Measurements from ENCODE around the gene STAT6. TPM values are rescaled to one million over a fixed set of nuclear protein-coding genes. Genes with fewer than 3 reads are reported as not detected.
A peak's percentile ranks its signal among the peaks of the same experiment; 100 is the strongest.

Gene STAT6
- total and polyA plus RNA-seq, 4 experiments from 2014 or later, result 78.4 to 424 (median 245) TPM

DNA sequence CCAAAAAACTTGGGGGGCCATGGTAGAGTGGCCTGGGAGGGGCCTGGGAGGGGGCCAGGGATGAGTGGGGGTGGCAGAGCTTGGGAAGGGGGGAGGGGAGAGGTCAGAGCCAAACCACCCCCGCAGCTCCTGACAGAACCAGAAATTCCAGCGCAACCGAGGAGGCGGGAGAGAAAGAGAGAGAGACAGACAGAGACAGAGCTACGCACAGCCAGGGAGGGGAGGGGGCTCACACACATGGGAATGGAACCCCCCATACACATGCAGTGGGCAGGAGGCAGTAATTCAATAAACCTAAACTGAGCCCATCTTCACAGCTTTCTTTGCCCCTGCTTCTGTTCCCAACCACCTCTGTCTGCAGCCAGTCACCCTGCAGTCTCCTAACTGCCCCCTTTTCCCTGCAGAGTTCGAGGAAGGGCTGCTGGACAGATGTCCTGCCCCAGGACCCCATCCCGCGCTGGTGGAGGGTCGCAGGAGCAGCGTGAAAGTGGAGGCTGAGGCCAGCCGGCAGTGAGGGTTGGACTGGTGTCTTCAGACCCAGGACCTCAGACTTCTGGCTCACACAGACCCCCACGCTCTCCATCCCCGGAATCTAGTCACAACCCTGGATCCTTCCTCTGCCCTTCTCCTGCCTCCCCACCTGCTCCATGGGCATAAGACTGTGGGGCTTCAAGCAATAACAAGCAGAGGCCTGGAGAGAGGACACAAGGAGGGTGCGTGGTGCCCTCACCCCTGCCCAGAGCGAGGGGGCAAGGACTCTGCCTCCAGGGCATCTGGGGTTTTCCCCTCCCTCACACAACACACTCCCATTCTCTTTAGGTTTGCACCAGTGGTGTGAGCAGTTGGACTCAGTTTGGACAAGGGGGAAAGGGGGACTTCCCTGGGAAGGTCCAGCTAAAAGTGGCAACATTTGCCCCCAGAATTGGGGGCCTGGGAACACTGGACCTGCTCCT, 16.7 kb downstream of the STAT6 start:
- CTCF ChIA-PET (ENCODE audit: partially characterized antibody), result interaction anchor here (3.4 to 11.0 kb wide), 4 partner anchors 14 to 29 kb away, joined by 11 to 184 read pairs (median 66); partner anchors contain the start of genes NEMP1 and STAT6
- peak in 1 of 5 donors; percentile 33 for DNase-seq
- no peak overlapping the region for H3K4me3 Mint-ChIP-seq
- Histone ChIP-seq H3K27ac (ENCODE audit: low read depth, low read length) (peak overlapping the region; percentile 51), H3K36me3 (ENCODE audit: insufficient read depth, low read length) (peaks cover 48% of the 10 kb centered on the region), H3K9me3 (ENCODE audit: control insufficient read depth in 1 of 2, low read length in 2 of 2) (no peaks in the 10 kb centered on the region), H3K4me1 (ENCODE audit: insufficient read depth, low read length) (peaks cover 50% of the 10 kb centered on the region), H3K27me3 (ENCODE audit: insufficient read depth, low read length) (no peaks in the 10 kb centered on the region), H3K4me3 (ENCODE audit: low read length in 2 of 2) (no peak overlapping the region)
- H3K9me3 Mint-ChIP-seq, result peaks cover 0 to 3% (median 0%) of the 10 kb centered on the region in 8 donors
- peak overlapping the region; percentile 50 to 92 (median 74) for H3K27ac Mint-ChIP-seq
- intact Hi-C loops (cut with micrococcal nuclease), result no loop called here
- H3K4me1 Mint-ChIP-seq, result peaks cover 25 to 59% (median 40%) of the 10 kb centered on the region in 4 donors
- H3K36me3 Mint-ChIP-seq, result peaks cover 28 to 69% of the 10 kb centered on the region in 2 donors
- POLR2A ChIA-PET (ENCODE audit: partially characterized antibody), result interaction anchor here (0.7 to 17.6 kb wide), 5 partner anchors 14 to 425 kb away, joined by 3 to 622 read pairs (median 108); partner anchors contain the start of genes NEMP1 and STAT6
- no peaks in the 10 kb centered on the region for H3K27me3 Mint-ChIP-seq

DNA sequence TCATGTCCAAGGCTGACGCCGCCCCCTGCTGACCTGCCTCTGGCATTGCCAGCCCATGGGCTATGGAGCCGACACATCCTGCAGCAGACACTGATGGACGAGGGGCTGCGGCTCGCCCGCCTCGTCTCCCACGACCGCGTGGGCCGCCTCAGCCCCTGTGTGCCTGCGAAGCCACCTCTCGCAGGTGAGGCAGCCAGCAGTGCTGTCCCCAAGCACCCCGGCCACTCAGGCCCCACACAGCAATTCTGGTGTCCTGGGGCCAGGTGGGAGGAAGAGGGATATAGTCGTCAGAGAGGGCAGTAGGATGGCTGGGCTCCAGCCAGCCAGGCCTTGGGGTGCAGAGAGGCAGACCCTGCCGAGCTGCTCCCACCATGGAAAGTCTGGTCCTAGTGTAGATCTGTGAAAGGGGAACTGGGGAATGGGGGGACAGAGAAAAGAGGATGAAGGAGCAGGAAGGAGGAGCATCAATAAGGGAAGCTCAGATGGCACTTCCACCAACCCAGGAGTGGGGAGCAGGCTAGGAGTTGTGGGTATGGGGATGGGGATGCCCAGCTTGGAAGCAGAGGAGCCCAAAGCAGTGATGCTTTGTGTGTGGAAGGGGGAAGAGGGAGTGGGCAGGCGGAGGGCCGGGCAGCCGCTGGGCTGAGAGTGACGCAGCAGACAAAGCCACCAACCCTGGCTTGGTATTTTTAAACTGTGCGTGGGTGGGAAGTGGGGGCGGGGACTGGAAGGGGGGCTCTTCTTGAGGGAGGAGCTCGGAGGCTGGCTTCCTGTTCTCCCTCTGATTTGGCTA, 17.6 kb downstream of the STAT6 start:
- peak overlapping the region in 5 of 8 donors; percentile 16 to 75 (median 44) for H3K4me3 Mint-ChIP-seq
- no peak overlapping the region for H3K4me3 ChIP-seq (ENCODE audit: low read length in 2 of 2)
- peaks cover 50% of the 10 kb centered on the region for H3K4me1 ChIP-seq (ENCODE audit: insufficient read depth, low read length)
- H3K27ac Mint-ChIP-seq, result peak overlapping the region; percentile 87 to 93 (median 91)
- H3K27me3 ChIP-seq (ENCODE audit: insufficient read depth, low read length), result no peaks in the 10 kb centered on the region
- peaks cover 19 to 62% of the 10 kb centered on the region in 2 donors for H3K36me3 Mint-ChIP-seq
- no peaks in the 10 kb centered on the region for H3K27me3 Mint-ChIP-seq
- no peaks in the 10 kb centered on the region for H3K9me3 Mint-ChIP-seq
- no peaks in the 10 kb centered on the region for H3K9me3 ChIP-seq (ENCODE audit: control insufficient read depth in 1 of 2, low read length in 2 of 2)
- intact Hi-C loops (cut with micrococcal nuclease), result loop anchor here (1.0 kb wide), 1 partner anchor 24 kb away; no protein-coding TSS in a partner anchor
- peaks cover 39% of the 10 kb centered on the region for H3K36me3 ChIP-seq (ENCODE audit: insufficient read depth, low read length)
- H3K27ac ChIP-seq (ENCODE audit: low read depth, low read length), result peak overlapping the region; percentile 51
- POLR2A ChIA-PET (ENCODE audit: partially characterized antibody), result interaction anchor here (0.7 to 17.6 kb wide), 6 partner anchors 7 to 426 kb away, joined by 3 to 622 read pairs (median 58); partner anchors contain the start of genes NEMP1 and STAT6
- CTCF ChIA-PET (ENCODE audit: partially characterized antibody), result interaction anchor here (1.2 to 11.0 kb wide), 5 partner anchors 13 to 85 kb away, joined by 3 to 184 read pairs (median 23); partner anchors contain the start of genes NEMP1 and STAT6
- H3K4me1 Mint-ChIP-seq, result peaks cover 25 to 63% (median 41%) of the 10 kb centered on the region in 4 donors
- DNase-seq, result peak in 4 of 5 donors; percentile 31 to 65 (median 38)

DNA sequence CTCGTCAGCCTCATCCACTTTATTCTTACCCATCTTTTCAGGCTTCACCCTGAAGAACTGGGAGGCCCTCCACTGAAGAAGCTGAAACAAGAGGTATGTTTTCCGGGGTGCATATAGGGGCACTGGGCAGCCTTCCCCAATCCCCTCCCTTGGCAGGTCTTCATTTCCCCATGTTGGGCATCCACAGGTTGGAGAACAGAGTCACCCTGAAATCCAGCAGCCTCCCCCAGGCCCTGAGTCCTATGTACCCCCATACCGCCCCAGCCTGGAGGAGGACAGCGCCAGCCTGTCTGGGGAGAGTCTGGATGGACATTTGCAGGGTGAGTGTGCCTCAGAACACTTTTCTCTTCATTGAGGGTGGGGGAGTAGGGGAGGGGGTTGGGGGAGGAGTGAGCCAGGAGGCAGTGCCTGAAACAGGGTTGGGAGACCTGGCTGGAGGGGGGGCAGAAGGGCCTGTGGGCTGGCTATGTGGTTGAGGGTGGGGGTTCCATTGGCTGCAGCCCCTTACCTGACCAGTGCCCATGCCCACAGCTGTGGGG, 18.2 kb downstream of the STAT6 start:
- Mint-ChIP-seq H3K4me1 (peaks cover 27 to 69% (median 43%) of the 10 kb centered on the region in 4 donors), H3K36me3 (peaks cover 14 to 61% of the 10 kb centered on the region in 2 donors), H3K27me3 (no peaks in the 10 kb centered on the region), H3K4me3 (peak overlapping the region in 3 of 8 donors; percentile 13 to 64 (median 42)), H3K27ac (peak overlapping the region; percentile 83 to 93 (median 91)), H3K9me3 (no peaks in the 10 kb centered on the region)
- H3K36me3 ChIP-seq (ENCODE audit: insufficient read depth, low read length), result peaks cover 33% of the 10 kb centered on the region
- peaks cover 51% of the 10 kb centered on the region for H3K4me1 ChIP-seq (ENCODE audit: insufficient read depth, low read length)
- POLR2A ChIA-PET (ENCODE audit: partially characterized antibody), result interaction anchor here (0.9 to 17.6 kb wide), 5 partner anchors 8 to 148 kb away, joined by 3 to 622 read pairs (median 108); partner anchors contain the start of genes NEMP1 and STAT6
- no peak for DNase-seq
- peak overlapping the region; percentile 51 for H3K27ac ChIP-seq (ENCODE audit: low read depth, low read length)
- H3K9me3 ChIP-seq (ENCODE audit: control insufficient read depth in 1 of 2, low read length in 2 of 2), result no peaks in the 10 kb centered on the region
- no peaks in the 10 kb centered on the region for H3K27me3 ChIP-seq (ENCODE audit: insufficient read depth, low read length)
- H3K4me3 ChIP-seq (ENCODE audit: low read length in 2 of 2), result no peak overlapping the region
- CTCF ChIA-PET (ENCODE audit: partially characterized antibody), result interaction anchor here (1.1 to 11.0 kb wide), 8 partner anchors 10 to 84 kb away, joined by 3 to 184 read pairs (median 8); partner anchors contain the start of genes NEMP1 and STAT6
- intact Hi-C loops (cut with micrococcal nuclease), result loop anchor here (1.0 kb wide), 1 partner anchor 24 kb away; no protein-coding TSS in a partner anchor

DNA sequence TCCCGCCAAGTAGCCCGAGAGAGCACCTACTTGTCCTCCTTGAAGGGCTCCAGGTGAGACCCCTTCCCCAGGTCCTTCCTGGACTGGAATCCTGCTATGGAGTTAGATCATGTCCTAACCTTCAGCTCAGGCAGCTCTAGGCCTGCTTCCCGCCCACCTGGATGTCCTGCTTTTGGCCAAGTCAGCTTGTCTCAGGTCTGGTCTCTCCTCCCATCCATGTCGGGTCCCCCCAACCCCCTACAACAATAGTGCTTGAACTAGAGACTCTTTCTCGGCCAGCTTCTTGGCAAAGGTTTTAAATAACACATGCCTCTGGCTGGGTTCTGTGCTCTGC, 18.7 kb downstream of the STAT6 start:
- H3K36me3 ChIP-seq (ENCODE audit: insufficient read depth, low read length), result peaks cover 30% of the 10 kb centered on the region
- H3K27ac ChIP-seq (ENCODE audit: low read depth, low read length), result no peak overlapping the region
- intact Hi-C loops (cut with micrococcal nuclease), result no loop called here
- Mint-ChIP-seq H3K27me3 (no peaks in the 10 kb centered on the region), H3K4me3 (peak overlapping the region in 4 of 8 donors; percentile 12 to 64 (median 28)), H3K27ac (peak overlapping the region; percentile 64 to 93 (median 83)), H3K9me3 (no peaks in the 10 kb centered on the region), H3K36me3 (peaks cover 13 to 56% of the 10 kb centered on the region in 2 donors), H3K4me1 (peaks cover 28 to 74% (median 45%) of the 10 kb centered on the region in 4 donors)
- peak in 1 of 5 donors; percentile 12 for DNase-seq
- H3K4me1 ChIP-seq (ENCODE audit: insufficient read depth, low read length), result peaks cover 52% of the 10 kb centered on the region
- POLR2A ChIA-PET (ENCODE audit: partially characterized antibody), result interaction anchor here (0.9 to 17.6 kb wide), 5 partner anchors 8 to 457 kb away, joined by 3 to 622 read pairs (median 108); partner anchors contain the start of genes NEMP1 and STAT6
- no peaks in the 10 kb centered on the region for H3K9me3 ChIP-seq (ENCODE audit: control insufficient read depth in 1 of 2, low read length in 2 of 2)
- no peak overlapping the region for H3K4me3 ChIP-seq (ENCODE audit: low read length in 2 of 2)
- H3K27me3 ChIP-seq (ENCODE audit: insufficient read depth, low read length), result no peaks in the 10 kb centered on the region
- CTCF ChIA-PET (ENCODE audit: partially characterized antibody), result interaction anchor here (1.1 to 11.0 kb wide), 10 partner anchors 10 to 84 kb away, joined by 3 to 184 read pairs (median 6); partner anchors contain the start of genes NEMP1 and STAT6

DNA sequence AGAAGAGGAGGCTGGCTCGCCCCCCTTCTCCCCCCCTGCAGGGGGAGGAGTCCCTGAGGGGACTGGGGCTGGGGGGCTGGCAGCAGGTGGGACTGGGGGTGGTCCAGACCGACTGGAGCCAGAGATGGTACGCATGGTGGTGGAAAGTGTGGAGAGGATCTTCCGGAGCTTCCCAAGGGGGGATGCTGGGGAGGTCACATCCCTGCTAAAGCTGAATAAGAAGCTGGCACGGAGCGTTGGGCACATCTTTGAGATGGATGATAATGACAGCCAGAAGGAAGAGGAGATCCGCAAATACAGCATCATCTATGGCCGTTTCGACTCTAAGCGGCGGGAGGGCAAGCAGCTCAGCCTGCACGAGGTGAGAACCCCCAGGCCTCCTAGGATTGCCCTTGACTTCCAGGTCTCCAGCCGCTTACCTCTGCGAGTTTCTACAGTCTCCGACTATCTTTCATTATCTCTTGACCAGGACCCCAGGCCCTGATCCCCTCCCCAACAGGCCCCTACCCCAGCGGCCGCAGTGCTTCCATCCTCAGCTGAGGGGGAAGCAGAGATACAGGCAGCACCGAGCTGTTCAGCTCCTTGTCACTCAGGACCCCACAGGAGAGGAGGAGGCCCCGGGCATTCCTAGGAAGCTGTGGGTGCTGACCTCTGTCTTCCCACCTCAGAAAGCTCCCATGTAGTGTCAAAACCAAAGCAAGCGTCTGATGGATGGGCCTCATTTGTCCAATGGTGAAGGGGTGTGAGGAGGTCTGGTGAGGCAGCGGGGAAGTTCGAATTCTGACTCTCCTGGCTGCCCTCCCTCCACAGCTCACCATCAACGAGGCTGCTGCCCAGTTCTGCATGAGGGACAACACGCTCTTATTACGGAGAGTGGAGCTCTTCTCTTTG, 19.3 kb downstream of the STAT6 start:
- Mint-ChIP-seq H3K27me3 (no peaks in the 10 kb centered on the region), H3K4me1 (peaks cover 28 to 78% (median 45%) of the 10 kb centered on the region in 4 donors), H3K36me3 (peaks cover 8 to 52% of the 10 kb centered on the region in 2 donors), H3K9me3 (no peaks in the 10 kb centered on the region), H3K4me3 (peak overlapping the region in 5 of 8 donors; percentile 0 to 64 (median 16)), H3K27ac (peak overlapping the region in 6 of 7 donors; percentile 61 to 93 (median 84))
- Histone ChIP-seq H3K36me3 (ENCODE audit: insufficient read depth, low read length) (peaks cover 25% of the 10 kb centered on the region), H3K9me3 (ENCODE audit: control insufficient read depth in 1 of 2, low read length in 2 of 2) (no peaks in the 10 kb centered on the region), H3K4me3 (ENCODE audit: low read length in 2 of 2) (no peak overlapping the region), H3K27me3 (ENCODE audit: insufficient read depth, low read length) (no peaks in the 10 kb centered on the region), H3K4me1 (ENCODE audit: insufficient read depth, low read length) (peaks cover 52% of the 10 kb centered on the region), H3K27ac (ENCODE audit: low read depth, low read length) (no peak overlapping the region)
- POLR2A ChIA-PET (ENCODE audit: partially characterized antibody), result interaction anchor here (0.9 to 17.6 kb wide), 6 partner anchors 9 to 456 kb away, joined by 3 to 622 read pairs (median 58); partner anchors contain the start of genes NEMP1 and STAT6
- DNase-seq, result peak in 1 of 5 donors; percentile 9
- intact Hi-C loops (cut with micrococcal nuclease), result no loop called here
- CTCF ChIA-PET (ENCODE audit: partially characterized antibody), result interaction anchor here (1.1 to 11.0 kb wide), 10 partner anchors 9 to 83 kb away, joined by 3 to 184 read pairs (median 6); partner anchors contain the start of genes NEMP1 and STAT6
